NCI-H128 (cell line): Measurements from ENCODE around the gene MSANTD3.
"Not testable (repeated sequence)": the region's sequence is repeated elsewhere in the genome, so short reads cannot be mapped to it uniquely, and the experiment has no call there.

Experiments used
- DNase-seq: peaks from one replicate; lab custom pipeline; 2025; ENCODE audit not compliant: unreplicated experiment; lab: John Stamatoyannopoulos, UW

MSANTD3 gene

DNA sequence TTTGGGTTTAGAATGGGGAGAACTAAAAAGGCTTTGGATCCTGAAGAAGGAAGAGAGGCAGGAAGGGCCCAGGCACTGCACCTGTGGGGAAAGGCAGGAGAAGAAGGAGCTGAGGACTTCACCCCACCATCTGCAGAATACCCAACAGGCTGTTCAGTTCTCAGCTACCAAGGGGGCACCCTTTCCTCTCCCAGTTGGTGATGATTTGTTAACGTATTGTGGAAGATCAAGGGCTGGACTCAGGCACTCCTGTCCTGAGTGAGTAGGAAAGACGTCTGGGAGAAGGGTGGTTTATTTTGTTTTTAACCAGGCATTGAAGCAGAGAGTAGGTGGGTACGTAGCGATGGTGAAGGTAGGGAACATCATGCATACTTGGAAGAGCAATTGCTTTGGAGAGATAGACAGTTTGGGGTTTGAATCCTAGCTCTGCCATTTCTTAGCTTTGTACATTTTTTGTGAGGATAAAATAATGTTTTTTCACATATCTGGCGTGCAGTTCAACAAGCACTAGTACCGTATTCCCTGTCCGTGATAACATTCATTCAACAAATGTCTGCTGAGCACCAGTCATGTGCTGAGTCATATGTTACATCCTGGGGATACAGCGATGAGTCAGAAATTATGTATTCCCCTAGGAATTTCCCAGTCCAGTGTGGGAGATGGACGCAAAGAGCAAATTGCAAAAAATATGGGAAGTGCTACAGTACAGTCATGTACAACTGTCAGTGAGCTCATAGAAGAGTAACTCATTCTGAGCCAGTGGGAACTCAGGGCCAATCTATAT lies 2.1 kb downstream of the MSANTD3 start:
- no peak for DNase-seq

- no peak for DNase-seq
Measured at GRCh38 chr9:100430286-100430940, 3.5 kb downstream of the MSANTD3 start.

DNA sequence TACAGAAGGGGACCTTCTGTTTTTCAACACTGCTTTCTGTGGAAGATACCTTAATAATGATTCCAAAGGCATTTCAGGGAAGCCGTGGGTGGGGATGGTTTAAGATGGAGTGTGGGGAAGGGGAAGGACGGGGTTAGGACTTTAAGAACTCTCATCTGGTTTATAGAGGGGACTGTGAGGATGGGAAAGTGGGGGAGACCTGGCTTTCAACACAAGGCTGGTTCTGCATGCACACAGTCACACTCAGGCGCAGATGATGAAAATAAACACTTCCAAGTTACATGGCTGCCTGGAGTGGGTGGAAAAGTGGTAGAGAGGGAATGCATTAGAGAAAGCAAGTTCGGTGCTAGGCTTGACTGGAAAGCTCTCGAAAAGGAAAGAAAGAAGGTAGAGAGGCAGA lies 4.9 kb downstream of the MSANTD3 start:
- no peak for DNase-seq

- DNase-seq, result no peak
Measured at GRCh38 chr9:100432736-100433135, 5.8 kb downstream of the MSANTD3 start.

GRCh38 chr9:100436571-100436970 lies 9.6 kb downstream of the MSANTD3 start:
- DNase-seq, result no peak

DNA sequence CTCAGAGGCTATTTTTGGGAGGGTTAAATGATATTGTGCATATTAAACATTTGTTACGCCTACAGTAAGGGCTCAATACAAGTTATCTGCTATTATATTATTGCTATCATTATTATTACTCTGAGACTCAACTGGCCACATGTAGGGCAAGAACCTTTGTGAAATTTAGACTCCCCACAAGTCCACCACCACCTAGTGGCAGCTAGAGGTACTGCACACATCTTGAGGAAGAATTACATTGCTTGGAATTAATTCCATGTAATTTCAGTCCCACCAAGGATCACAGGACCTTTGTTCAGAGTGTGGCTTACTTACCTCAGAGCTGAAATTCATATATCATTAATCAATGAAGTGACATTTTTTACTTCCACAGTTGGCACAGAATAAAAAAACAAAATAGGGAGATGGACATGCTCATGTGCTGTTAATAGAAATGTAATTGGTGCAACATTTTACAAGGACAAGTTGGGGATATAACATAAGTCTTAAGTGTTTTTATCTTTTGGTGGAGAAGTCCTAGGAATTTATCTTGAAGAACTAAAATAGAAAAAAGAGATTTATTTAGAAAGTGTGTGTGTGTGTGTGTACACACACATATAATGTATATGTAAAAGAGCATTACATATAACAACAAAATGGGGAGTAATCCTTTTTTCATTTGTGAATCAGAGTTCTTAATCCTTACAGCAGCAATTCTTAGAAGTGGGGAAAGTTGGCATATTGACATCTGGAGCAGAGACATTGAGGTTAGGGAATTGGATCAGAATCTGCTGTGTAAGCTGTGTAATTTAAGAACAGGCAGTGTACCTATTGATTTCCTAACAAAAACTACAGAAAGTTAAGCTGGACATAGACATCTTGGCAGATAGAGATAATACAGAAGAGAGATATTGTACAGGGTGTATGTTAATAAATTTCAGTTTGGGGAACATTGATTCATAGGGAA lies 11.2 kb downstream of the MSANTD3 start:
- DNase-seq, result peak; percentile 62

GRCh38 chr9:100440071-100440470 lies 13.1 kb downstream of the MSANTD3 start:
- no peak for DNase-seq

- DNase-seq, result not testable (repeated sequence)
Measured at GRCh38 chr9:100440487-100440886, 13.5 kb downstream of the MSANTD3 start.

DNA sequence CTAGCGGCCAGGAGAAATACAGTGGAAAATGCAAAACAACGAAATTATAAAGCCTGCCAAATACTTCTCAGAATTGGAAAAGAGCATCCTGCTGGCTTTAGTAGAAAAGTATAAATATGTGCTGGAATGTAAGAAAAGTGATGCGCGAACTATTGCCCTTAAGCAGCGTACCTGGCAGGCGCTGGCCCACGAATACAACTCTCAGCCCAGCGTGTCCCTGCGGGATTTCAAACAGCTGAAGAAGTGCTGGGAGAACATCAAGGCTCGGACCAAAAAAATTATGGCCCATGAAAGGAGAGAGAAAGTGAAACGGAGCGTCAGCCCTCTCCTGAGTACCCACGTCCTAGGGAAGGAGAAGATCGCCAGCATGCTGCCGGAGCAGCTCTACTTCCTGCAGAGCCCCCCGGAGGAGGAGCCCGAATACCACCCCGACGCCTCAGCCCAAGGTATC lies 15.0 kb downstream of the MSANTD3 start:
- no peak for DNase-seq

DNA sequence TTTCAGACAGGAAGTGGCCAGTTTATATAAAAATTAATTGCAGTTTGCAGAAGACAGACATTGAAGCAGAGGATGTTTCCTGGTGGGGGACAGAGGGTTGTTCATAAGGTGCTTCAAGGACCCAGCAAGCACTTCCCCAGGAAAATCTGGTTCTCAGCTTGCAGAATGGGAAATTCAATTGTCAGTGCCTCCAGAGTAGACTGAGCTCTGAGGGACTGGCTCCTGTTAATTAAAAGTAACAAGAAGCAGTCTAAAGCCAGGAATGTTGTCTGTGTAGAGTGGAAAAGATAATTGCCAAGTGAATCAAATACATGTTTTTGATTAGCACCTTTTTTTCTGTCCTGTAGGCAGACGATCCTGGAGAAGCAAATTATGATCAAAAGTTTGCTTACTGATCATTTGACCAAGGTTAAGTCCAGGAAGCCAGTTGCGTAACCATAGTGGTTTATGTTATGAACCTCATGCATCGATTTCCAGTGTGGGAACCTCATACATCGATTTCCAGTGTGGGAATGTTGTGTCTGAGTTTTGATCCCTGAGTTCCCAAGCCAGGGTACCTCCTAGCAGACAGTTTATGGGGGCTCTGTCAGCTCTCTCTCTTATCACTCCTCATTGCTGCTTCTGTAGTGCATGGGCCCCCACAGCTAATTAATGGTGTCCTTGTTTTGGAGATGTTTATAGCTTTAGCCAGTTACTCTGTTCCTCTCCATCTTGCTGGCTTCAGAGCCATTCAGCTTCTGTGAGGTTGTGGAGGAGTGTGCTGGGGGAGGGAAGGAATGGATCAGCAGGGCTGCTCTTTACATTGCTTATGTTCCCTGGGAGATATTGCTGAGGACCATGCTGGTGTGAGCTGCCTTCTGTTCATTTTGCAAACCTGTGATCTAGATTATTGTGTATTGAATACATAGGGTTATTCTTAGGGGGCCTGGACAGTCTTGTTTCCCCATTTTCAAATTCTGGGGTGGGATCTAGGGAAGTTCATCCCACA lies 17.1 kb downstream of the MSANTD3 start:
- no peak for DNase-seq

GRCh38 chr9:100445161-100445902 lies 18.4 kb downstream of the MSANTD3 start:
- no peak for DNase-seq

- DNase-seq, result no peak
Measured at GRCh38 chr9:100445903-100446549, 19.1 kb downstream of the MSANTD3 start.

GRCh38 chr9:100447041-100447440 lies 20.1 kb downstream of the MSANTD3 start:
- no peak for DNase-seq

DNA sequence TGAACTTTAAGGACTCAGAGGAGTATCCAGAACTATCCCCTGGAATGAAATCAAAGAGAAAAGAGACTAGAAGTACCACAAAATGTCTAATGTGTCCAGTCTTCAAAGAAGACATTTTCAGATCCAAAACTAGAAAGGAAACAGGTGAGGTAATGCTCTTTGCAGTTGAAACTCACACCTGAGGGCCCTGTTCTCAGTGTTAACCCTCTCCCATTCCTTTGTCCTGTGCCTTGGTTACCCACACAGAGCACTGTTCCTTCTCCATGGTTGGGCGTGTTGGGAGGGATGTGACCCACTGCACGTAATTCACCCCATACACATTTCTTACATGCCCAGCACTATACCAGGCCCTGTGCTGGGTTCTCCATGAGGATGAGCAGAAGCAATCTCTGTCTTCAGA lies 21.3 kb downstream of the MSANTD3 start:
- DNase-seq, result no peak

DNA sequence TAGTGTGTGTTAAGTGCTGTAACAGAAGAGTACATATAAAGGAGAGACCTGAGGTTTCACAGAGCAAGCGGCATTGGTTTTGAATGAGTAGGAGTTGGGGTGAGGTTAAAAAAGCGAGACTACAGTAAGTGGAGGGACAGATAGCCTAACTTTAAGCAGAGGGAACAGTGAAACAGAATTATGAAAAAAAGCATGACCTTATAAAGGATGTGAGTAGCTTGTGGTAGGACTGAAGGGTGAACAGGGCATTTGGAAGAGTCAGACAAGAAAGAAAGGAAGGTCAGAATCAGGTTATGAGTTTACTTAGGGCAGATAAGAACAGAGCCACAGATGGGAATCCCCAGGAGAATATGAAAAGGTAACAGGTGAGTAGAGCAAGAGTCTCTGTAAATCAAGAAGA lies 22.5 kb downstream of the MSANTD3 start:
- no peak for DNase-seq

GRCh38 chr9:100452894-100453293 lies 26.0 kb downstream of the MSANTD3 start:
- no peak for DNase-seq

DNA sequence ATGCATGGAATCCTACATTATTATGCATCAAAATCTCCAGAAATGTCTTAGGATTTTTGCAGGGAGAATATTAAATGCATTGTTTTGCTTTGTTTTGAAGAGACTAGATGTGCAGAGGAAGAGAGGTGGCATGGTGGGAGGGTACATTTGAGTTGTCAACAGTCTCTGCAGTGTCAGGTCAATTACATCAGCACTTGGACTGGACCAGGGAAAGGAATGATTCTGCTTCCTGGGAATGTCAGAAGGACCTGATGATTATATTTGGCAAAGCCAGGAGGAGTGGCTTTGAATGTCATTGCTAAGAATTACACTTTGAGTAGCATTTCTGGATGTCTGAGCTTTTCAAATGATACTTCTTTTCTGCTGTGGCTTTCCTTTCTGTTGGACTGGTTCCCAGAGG lies 28.5 kb downstream of the MSANTD3 start:
- DNase-seq, result no peak

GRCh38 chr9:100457517-100457916 lies 30.6 kb downstream of the MSANTD3 start:
- no peak for DNase-seq

- no peak for DNase-seq
Measured at GRCh38 chr9:100459963-100460362, 33.0 kb downstream of the MSANTD3 start.
